Panc1 (cell line): ENCODE measurements around the gene NME3. TPM values are rescaled to one million over a fixed set of nuclear protein-coding genes. Genes with fewer than 3 reads are reported as not detected.

Experiments
- ATAC-seq: fragments of 200-7000 bp; cut with Tn5 transposase; 2 replicates; pipeline ENCODE4 v1.9.1; 2020; ENCODE audit warnings: mild to moderate bottlenecking, moderate library complexity
- BruUV-seq: library from RNA; stranded (reverse); fragments of 400-500 nt; replicated peaks from 2 replicates; lab custom pipeline; 2021; lab: Mats Ljungman, UMichigan
- CTCF ChIA-PET: fragments of 300-600 bp; sonication (Branson Sonifier 250); formaldehyde crosslinking; loops from one replicate; lab custom pipeline; 2022; ENCODE audit warnings: antibody characterized with exemption; lab: Charles Lee
- POLR2A ChIA-PET: fragments of 300-600 bp; sonication (Branson Sonifier 250); formaldehyde crosslinking; loops from one replicate; lab custom pipeline; 2022; ENCODE audit warnings: antibody characterized with exemption; lab: Charles Lee
- DNase-seq: peaks from one replicate; pipeline ENCODE4 v3.0.0-alpha.2; 2010; ENCODE audit warnings: low read depth, low spot score
- H3K27ac ChIP-seq: 2 replicates; pipeline ENCODE4 v1.5.1; 2011; ENCODE audit warnings: mild to moderate bottlenecking, low read length, inconsistent platforms
- H3K27me3 ChIP-seq: fragments of 200-500 bp; sonication (Bioruptor generic); 2 replicates; pipeline ENCODE4 v1.6.0; 2014; ENCODE audit warnings: low read length, inconsistent platforms; ENCODE audit not compliant: control insufficient read depth, insufficient read depth
- H3K36me3 ChIP-seq: fragments of 200-500 bp; sonication (Bioruptor generic); 2 replicates; pipeline ENCODE4 v1.5.1; 2014; ENCODE audit warnings: inconsistent platforms, mild to moderate bottlenecking, low read length, moderate library complexity; ENCODE audit not compliant: control insufficient read depth, insufficient read depth
- H3K4me1 ChIP-seq: 2 replicates; pipeline ENCODE4 v1.5.1; 2011; ENCODE audit warnings: inconsistent platforms, mild to moderate bottlenecking, low read length, moderate library complexity; ENCODE audit not compliant: control insufficient read depth, insufficient read depth
- H3K4me3 ChIP-seq, 2 experiments: 2 replicates each; pipeline ENCODE4 v1.5.1; 2011 to 2012; ENCODE audit warnings: low read depth in 2 of 2, low read length in 2 of 2, mild to moderate bottlenecking in 2 of 2, inconsistent platforms in 1 of 2, moderate library complexity in 1 of 2
- H3K9me3 ChIP-seq: fragments of 200-500 bp; sonication (Bioruptor generic); 2 replicates; pipeline ENCODE4 v1.5.1; 2014; ENCODE audit warnings: low read depth, mild to moderate bottlenecking, inconsistent platforms, low read length, moderate library complexity; ENCODE audit not compliant: control insufficient read depth, insufficient read depth
- CTCF ChIP-seq: fragments of 450-650 bp; IDR thresholded peaks from 2 replicates; pipeline ENCODE4 v1.5.1; 2017; ENCODE audit warnings: mild to moderate bottlenecking
- POLR2AphosphoS5 ChIP-seq: IDR thresholded peaks from 2 replicates; pipeline ENCODE4 v1.6.1; 2012; ENCODE audit warnings: mild to moderate bottlenecking, low read depth, low read length, moderate library complexity
- REST ChIP-seq, 2 experiments: IDR thresholded peaks; 2 replicates each; pipeline ENCODE4 v1.6.1; 2011 to 2012; ENCODE audit warnings: low read depth in 2 of 2, control low read depth in 1 of 2, low read length in 1 of 2, mild to moderate bottlenecking in 1 of 2, moderate library complexity in 1 of 2; ENCODE audit not compliant: insufficient read depth in 1 of 2
- SIN3A ChIP-seq: IDR thresholded peaks from 2 replicates; pipeline ENCODE4 v1.6.1; 2012; ENCODE audit warnings: low read depth, mild to moderate bottlenecking, low read length, moderate library complexity, borderline replicate concordance; ENCODE audit not compliant: insufficient read depth
- TCF7L2 ChIP-seq: IDR thresholded peaks from 2 replicates; pipeline ENCODE4 v1.6.1; 2011; ENCODE audit warnings: mild to moderate bottlenecking, low read depth, low read length, inconsistent platforms
- in situ Hi-C: cut with HindIII; loops from 2 replicates; pipeline ENCODE4 v1.10.0; 2016; ENCODE audit warnings: low sequenced_read_pairs, low pct_unique_long_range_greater_than_20kb
- intact Hi-C: fragments of 100-400 bp; cut with micrococcal nuclease; formaldehyde crosslinking; loops from one replicate; pipeline ENCODE4 v1.10.0; 2022; ENCODE audit not compliant: unreplicated experiment
- total RNA-seq: library from RNA; stranded (reverse); gene quantifications from one replicate; pipeline ENCODE4 v1.2.1, GENCODE V29; 2021; ENCODE audit not compliant: unreplicated experiment

NME3 gene
- total RNA-seq, 1 experiment from 2014 or later = 117 TPM

DNA sequence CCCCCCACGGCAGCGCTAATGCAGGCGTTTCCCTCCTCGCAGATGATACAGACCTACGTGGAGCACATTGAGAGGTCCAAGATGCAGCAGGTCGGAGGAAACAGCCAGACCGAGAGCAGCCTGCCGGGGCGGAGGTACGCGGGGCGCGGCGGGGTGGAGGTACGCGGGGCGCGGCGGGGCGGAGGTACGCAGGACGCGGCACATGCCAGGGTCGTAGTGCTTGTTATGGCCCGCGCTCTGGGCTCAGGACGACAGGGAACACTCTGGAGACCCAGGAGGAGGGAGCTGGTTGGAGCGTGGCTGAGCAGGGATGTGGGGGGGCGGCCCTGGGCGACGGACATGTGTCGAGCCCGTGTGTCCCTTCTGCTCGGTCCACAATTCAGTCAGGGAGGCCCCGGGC lies 41.9 kb downstream of the NME3 start:
- Histone ChIP-seq H3K4me1 (no peaks in the 10 kb centered on the region), H3K27ac (no peak overlapping the region), H3K36me3 (no peaks in the 10 kb centered on the region), H3K9me3 (no peaks in the 10 kb centered on the region), H3K4me3 (no peak overlapping the region), H3K27me3 (no peaks in the 10 kb centered on the region)
- in situ Hi-C loops (no loop called here), intact Hi-C loops (no loop called here)
- CTCF ChIA-PET = no interaction called here
- no peak for DNase-seq
- BruUV-seq = no TSS peak
- no peak for ATAC-seq
- POLR2A ChIA-PET = no interaction called here
- no peak for TF ChIP-seq TCF7L2
- TF ChIP-seq POLR2AphosphoS5 = no peak
- TF ChIP-seq SIN3A = no peak
- no peak for TF ChIP-seq REST (IDR thresholded peaks at IDR 0.05; ENCODE audit: insufficient read depth in 1 of 2, low read depth in 2 of 2, low read length in 1 of 2)
- TF ChIP-seq CTCF = no peak

GRCh38 chr16:1729026-1729425 lies 42.3 kb downstream of the NME3 start:
- POLR2A ChIA-PET = no interaction called here
- in situ Hi-C loops = no loop called here
- CTCF ChIA-PET = no interaction called here

More at GRCh38 chr16:1729026-1729425, 42.3 kb downstream of the NME3 start:
- no peak for ATAC-seq
- DNase-seq = no peak
- no peak for TF ChIP-seq SIN3A
- no peak for TF ChIP-seq TCF7L2
- TF ChIP-seq CTCF = no peak
- no peak for TF ChIP-seq POLR2AphosphoS5
- TF ChIP-seq REST (IDR thresholded peaks at IDR 0.05; ENCODE audit: insufficient read depth in 1 of 2, low read depth in 2 of 2, low read length in 1 of 2) = no peak
- H3K4me3 ChIP-seq = no peak overlapping the region
- BruUV-seq = no TSS peak
- H3K27me3 ChIP-seq = no peaks in the 10 kb centered on the region
- H3K27ac ChIP-seq = no peak overlapping the region
- no peaks in the 10 kb centered on the region for H3K9me3 ChIP-seq
- peaks cover 2% of the 10 kb centered on the region; the same call in 1 of the 2 replicates for H3K4me1 ChIP-seq
- H3K36me3 ChIP-seq = no peaks in the 10 kb centered on the region
- intact Hi-C loops = no loop called here
